Ishikawa (cell line): Measurements from ENCODE around the gene MRPS34.

Source experiments
- CEBPB ChIP-seq: IDR thresholded peaks from 2 replicates; pipeline ENCODE4 v1.6.1; 2012
- CREB1 ChIP-seq: IDR thresholded peaks from 2 replicates; pipeline ENCODE4 v1.6.1; 2012; ENCODE audit warnings: low read depth
- EGR1 ChIP-seq: IDR thresholded peaks from 2 replicates; pipeline ENCODE4 v1.6.1; 2012
- EP300 ChIP-seq: IDR thresholded peaks from 2 replicates; pipeline ENCODE4 v1.6.1; 2012; ENCODE audit warnings: borderline replicate concordance
- FOXM1 ChIP-seq: IDR thresholded peaks from 2 replicates; pipeline ENCODE4 v1.6.1; 2012; ENCODE audit warnings: low read depth, borderline replicate concordance
- MAX ChIP-seq: IDR thresholded peaks from 2 replicates; pipeline ENCODE4 v1.6.1; 2012
- NFIC ChIP-seq: IDR thresholded peaks from 2 replicates; pipeline ENCODE4 v1.6.1; 2012
- RAD21 ChIP-seq: IDR thresholded peaks from 2 replicates; pipeline ENCODE4 v1.6.1; 2012; ENCODE audit warnings: low read depth
- REST ChIP-seq: IDR thresholded peaks from 2 replicates; pipeline ENCODE4 v1.6.1; 2012; ENCODE audit warnings: low read depth, mild to moderate bottlenecking
- TAF1 ChIP-seq: IDR thresholded peaks from 2 replicates; pipeline ENCODE4 v1.6.1; 2012; ENCODE audit warnings: low read depth, mild to moderate bottlenecking
- TCF12 ChIP-seq: IDR thresholded peaks from 2 replicates; pipeline ENCODE4 v1.6.1; 2012; ENCODE audit warnings: low read depth
- TEAD4 ChIP-seq: IDR thresholded peaks from 2 replicates; pipeline ENCODE4 v1.6.1; 2012
- YY1 ChIP-seq: IDR thresholded peaks from 2 replicates; pipeline ENCODE4 v1.6.1; 2012; ENCODE audit warnings: low read depth
- ZBTB7A ChIP-seq: IDR thresholded peaks from 2 replicates; pipeline ENCODE4 v1.6.1; 2012; ENCODE audit warnings: low read depth
- TF ChIP-seq, protein P1 (sequence below): IDR thresholded peaks from 2 replicates; pipeline ENCODE4 v1.6.1; 2012

Gene MRPS34

DNA sequence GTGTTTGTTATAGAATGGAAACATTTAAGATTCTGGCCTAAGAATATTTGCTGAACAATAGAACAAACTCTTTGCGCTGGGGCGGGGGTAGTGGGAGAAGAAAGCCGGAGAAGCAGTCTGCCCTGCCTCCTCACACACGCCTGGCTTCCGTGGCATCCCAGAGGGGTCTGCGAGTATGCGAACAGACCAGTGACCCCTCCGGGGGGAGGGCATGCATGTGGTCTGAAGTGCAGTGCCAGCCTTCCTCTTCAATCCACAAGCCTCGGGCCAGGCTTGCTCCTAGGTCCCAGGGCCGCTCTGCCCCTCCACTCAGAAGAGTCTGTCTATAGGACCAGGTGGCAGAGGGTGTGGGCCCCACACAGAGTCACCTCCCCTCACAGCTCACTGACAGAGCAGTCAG, 34.7 kb upstream of the MRPS34 start:
- no peak for TF ChIP-seq RAD21
- TF ChIP-seq, protein P1, sequence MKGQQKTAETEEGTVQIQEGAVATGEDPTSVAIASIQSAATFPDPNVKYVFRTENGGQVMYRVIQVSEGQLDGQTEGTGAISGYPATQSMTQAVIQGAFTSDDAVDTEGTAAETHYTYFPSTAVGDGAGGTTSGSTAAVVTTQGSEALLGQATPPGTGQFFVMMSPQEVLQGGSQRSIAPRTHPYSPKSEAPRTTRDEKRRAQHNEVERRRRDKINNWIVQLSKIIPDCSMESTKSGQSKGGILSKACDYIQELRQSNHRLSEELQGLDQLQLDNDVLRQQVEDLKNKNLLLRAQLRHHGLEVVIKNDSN = no peak
- TF ChIP-seq YY1 = no peak
- TF ChIP-seq TAF1 = no peak
- TF ChIP-seq CREB1 = no peak
- TF ChIP-seq TEAD4 = no peak
- TF ChIP-seq TCF12 = no peak
- no peak for TF ChIP-seq CEBPB
- no peak for TF ChIP-seq EGR1
- no peak for TF ChIP-seq EP300
- TF ChIP-seq NFIC = no peak
- TF ChIP-seq ZBTB7A = no peak
- TF ChIP-seq FOXM1 = no peak
- no peak for TF ChIP-seq REST
- TF ChIP-seq MAX = no peak

- TF ChIP-seq ZBTB7A (no peak), MAX (no peak), CEBPB (no peak), CREB1 (no peak), REST (no peak), EP300 (no peak), EGR1 (no peak), YY1 (no peak), TCF12 (no peak), RAD21 (no peak)
These were observed 27.8 kb upstream of the MRPS34 start for GRCh38 chr16:1800701-1801100.

DNA sequence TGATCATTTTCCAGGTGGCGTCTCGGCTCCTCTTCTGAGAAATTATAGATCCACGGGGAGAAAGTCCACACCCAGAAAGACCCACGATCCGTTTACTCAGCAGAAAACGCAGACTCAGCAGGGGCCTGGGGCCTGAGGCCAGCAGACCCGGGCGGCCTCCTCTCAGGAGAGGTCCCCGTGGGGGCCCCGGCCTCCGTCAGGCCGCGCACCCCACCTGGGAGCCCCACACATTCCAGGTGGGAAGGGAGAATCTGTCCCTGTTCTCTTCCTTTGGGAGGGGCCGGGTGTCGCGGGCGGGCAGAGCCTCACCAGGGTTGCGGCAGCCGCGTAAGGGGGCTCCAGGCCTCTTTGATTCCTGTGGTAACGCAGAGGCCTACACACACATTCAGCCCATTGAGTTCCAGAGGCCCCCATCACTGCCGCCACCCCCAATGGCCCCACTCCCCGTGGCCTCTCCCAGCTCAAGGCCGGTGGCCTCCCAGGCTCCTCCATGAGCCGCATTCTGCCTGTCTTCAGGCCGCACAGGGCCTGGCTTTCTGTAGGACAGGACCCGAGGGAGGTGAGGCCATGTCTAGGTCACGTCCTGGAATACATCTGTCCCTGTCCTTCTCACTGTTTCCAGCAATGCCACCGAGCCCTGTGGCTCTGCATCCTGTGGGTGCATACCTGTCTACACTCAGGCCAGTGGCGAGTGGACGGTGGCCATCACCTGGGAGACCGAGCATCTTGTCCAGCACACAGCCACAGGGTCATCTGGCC, 22.2 kb upstream of the MRPS34 start:
- TF ChIP-seq CEBPB = no peak
- no peak for TF ChIP-seq MAX
- no peak for TF ChIP-seq CREB1
- no peak for TF ChIP-seq TEAD4
- TF ChIP-seq RAD21 = no peak
- TF ChIP-seq, protein P1 = no peak
- TF ChIP-seq NFIC = no peak
- no peak for TF ChIP-seq TCF12
- TF ChIP-seq REST = no peak
- TF ChIP-seq ZBTB7A = no peak
- TF ChIP-seq FOXM1 = no peak
- TF ChIP-seq TAF1 = no peak
- no peak for TF ChIP-seq EP300
- TF ChIP-seq YY1 = no peak
- TF ChIP-seq EGR1 = no peak

- TF ChIP-seq, protein P1 = no peak
- TF ChIP-seq YY1 (no peak), EP300 (no peak), ZBTB7A (no peak), CEBPB (no peak), TEAD4 (no peak), TCF12 (no peak), CREB1 (no peak), TAF1 (no peak), REST (no peak), RAD21 (no peak), EGR1 (no peak)
These were observed 21.4 kb upstream of the MRPS34 start for GRCh38 chr16:1794221-1794871.
